ENCODE data around the gene FAM120A.

FAM120A gene

DNA sequence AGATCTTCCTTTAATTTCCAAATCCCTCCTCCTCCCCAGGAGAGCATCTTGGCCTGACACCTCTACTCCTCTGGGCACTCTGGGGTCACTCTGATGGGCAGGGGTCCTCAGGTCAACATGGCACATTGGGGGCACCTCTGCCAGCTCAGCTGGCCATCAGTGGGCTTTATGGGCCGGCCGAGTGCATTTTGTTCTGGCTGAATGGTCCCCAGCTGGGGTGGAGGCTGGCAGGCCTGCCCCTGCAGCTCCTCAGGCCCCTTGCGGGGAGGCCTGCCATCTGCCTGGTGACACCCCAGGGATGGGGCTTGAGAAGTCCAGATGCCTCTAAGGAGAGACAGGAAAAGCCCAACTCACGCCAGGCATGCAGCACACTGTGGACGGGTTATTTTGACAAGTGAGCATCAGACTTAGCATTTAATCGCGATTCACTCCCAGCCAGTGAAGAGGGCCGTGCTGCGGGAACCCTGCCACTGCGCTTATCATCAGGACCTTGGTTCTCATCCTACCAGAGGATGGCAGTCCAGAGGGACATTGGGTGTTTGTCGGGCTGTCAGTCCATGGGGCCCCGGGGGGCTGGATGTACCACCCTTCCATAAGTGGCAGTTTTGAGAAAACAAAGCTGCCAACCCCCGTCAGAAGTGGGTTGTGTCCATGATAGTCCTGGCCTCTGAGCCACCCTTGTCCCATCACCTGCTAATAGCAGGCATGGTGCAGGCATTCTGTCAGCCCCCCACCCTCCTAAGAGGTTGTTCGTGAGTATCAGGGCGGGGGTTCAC lies 146.6 kb downstream of the FAM120A start:
- DNase-seq, result no peak

DNA sequence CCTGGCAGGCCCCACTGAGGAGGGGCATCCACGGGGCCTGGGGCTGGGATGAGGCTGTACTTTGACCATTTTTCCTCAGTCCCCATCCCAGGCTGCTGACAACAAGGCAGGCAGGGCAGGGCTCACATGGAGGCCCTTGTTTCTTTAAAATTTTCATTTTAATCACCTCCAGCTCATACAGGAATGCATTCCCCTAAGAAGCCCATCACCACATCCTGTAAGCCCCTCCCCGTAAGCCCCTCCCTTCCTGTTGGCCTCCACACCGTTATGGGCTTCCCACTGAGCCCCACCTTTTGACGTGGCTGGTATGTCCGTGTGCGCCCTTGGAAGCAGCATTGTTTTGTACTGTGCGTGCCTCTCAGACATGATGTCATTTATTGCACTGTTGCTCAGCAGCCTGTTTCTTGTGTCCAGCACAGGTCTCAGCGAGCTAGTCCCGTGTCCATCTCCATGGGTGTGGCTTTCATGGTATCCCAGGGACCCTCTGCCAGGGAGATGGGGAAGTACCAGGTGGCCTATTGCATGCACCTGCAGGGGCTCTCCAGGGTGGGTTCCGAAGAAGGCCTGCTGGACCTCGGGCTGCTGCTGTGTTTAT lies 147.3 kb downstream of the FAM120A start:
- DNase-seq, result no peak

DNA sequence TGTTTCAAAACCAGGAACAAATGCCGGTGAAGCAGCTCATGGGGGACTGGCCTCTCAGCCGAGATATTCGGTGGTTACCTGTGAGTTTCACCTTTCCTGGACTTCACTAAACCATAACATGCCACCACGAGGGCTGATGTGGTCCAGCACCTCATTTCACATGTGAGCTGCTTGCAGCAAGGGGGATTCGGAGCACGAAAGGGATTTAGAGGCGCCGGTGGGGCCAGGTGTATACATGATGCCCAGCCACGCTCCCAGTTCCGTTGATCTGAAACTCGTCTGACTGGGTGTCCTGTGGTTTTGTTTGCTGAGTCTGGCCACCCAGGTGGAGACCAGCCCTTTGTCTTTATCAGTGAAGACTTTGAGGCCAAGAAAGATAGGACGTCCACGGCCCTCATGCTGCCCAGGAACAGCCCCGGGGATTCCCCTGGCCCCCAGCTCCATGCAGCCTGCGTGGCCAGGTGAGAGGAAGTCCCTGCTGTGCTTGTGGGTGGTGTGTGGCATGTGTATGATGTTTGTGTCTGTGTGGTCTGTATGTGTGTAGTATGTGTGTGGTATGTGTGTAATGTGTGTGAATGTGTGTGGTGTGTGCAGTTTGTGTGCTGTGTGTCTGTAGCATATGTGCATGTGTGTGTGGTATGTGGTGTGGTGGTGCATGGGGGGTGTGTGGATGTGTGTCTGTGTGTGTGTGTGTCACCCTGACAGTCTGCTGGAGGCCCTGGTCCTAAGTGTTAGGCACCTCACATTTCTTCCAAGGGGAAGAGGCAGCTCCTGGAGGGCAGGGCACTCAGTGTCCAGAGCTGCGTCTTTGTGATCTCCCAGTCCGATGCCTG lies 148.3 kb downstream of the FAM120A start:
- peak; percentile 63 for DNase-seq

DNA sequence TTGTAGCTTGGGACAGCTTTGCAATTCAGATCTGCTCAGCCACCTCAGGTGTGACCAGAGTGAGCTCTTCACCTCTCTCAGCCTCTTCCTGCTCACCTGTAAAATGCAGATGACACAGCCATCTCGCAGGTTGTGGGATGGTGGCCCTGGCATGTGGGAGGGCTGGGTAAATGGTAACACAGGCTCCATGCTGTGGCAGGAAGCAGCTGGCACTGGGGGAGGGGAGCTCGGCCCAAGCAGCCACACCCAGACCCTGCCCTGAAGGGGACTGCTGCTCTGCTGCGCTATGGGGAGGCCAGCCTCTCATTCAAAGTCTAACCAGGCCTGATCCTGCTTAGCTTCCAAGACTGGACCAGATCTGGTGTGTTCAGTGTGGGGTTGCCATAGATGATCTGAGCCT lies 149.0 kb downstream of the FAM120A start:
- peak; percentile 92 for DNase-seq

DNA sequence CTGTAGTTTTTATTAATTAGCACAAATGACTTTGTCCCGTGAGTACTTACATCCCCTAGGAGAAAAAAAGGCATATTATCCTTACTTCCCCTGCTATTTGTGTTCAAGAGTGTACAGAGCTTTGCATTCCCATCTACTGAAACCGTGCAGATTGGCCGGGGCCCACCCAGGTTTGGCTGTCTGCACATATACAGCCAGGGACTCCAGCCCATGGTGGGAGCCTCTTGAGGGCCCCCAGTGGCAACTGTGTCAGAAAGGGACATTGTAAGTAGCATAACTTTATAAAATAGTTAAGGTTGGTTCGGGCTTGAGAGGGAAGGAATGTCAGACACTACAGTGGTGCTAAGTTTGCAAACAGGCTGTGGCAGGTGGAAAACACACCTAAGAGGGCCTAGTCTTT lies 149.6 kb downstream of the FAM120A start:
- DNase-seq, result no peak

DNA sequence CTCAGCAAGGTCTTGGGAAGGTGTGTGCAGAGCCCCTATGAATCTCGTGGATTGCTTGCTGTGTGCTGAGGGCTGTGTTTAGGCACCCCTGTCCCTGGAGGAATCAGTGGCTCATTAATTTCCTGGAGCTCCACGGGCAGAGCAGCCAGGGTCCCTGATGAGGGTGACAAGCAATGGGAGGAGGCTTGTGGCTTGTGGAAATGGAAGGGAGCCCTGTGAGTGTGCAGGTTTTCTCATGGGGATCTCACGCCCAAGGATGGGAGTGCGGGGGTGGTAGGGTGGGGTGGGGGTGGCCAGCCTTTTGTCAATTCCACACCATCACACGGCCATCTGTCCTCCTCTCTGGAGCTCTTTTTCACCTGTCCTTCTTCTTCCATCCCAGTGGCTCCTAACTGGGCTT lies 150.2 kb downstream of the FAM120A start:
- DNase-seq, result no peak

DNA sequence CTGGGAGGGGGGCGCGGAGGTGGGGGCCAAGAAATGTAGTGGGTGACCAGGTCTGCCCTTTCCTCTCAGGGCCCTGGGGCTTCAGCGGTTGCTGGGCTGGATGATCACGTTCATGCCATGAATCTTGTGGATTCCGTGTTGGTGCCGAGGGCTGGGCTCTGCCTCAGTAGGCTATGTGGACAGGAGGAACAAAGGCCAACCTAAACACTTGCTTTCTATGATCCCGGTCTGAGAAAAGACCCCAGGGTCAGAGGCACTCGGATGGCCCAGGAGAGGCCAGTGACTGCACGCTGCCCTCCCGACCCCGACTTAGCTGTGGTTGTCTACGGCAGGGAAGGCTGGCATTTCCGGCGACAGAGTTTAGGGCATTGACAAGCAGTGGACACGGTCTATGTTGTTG lies 151.5 kb downstream of the FAM120A start:
- DNase-seq, result no peak

DNA sequence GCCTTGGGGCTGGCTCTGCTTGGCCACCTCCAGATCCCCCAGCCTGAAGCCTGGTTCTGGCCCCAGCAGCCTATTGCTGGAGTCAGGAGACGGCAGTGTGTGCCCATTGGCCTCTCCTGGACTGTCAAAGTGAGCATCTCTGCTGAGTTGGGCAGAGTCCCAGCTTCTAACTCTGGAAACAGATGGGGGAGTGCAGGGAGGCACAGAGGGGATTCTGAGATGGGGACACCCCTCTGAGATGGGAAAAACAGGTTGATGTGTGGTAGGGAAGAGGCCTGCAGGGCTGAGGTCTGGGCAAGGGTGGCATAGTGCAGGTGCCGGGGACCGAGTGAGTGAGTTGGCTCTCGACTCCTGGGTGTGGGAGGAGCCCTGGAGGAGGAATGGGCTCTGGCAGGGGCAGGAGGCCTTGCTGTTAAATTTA lies 152.4 kb downstream of the FAM120A start:
- DNase-seq, result no peak

DNA sequence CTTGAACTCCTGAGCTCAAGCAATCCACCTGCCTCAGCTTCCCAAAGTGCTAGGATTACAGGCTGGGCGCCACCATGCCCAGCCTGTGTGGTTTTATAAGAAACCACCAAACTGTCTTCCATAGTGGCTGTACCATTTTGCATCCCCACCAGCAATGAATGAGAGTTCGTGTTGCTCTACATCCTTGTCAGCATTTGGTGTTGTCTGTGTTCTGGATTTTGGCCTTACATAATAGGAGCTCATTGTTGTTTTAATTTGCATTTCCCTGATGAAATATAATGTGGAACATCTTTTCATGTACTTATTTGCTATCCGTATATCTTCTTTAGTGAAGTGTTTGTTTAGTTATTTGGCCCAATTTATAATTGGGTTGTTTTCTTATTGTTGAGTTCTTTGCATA lies 154.7 kb downstream of the FAM120A start:
- no peak for DNase-seq

DNA sequence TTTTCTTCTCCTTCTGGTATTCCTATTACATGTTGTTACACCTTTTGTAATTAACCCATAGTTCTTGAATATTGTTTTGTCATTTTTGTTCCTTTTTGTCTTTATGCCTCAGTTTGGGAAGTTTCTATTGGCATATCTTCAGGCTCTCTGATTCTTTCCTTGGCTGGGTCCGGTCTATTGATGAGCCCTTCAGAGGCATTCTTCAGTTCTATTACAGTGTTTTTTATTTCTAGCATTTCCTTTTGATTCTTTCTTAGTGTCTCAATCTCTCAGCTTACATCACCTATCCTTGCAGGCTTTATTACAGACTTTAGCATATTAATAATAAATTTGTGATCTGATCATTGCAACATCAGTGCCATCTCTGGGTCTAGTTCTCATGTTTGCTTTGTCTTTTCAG lies 158.7 kb downstream of the FAM120A start:
- DNase-seq, result no peak

DNA sequence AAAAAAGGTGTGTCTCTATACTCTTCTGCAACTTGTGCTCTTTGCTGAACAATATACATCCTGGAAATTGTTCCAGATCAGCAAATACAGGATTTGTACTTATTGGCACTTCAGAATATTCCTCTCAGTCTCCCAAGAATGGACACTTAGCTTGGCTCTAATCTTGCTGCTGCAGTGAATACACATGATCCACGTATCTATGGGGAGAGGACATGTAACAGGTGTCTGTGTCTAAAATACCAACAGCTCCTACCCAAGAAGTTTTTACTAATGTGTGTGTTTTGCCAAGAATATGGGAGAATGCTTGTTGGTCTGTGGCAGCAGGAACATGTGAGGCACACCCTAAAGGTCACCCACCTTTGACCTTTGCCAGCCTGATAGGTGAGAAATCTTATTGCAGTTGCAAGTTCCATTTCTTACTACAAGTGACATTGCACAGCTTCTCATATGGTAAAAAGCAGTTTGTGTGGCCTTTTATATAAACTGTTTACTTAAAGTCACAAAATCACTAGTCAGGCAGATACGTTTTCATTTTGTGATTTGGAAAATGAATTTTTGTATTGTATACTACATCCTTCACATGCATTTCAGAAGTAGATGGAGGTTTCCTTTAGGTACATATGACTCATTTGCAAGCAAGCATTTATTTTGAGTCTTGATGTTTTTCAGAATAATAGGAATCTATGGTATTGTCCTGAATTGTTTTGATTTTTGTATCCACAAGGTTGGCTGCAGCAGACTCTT lies 160.7 kb downstream of the FAM120A start:
- no peak for DNase-seq

DNA sequence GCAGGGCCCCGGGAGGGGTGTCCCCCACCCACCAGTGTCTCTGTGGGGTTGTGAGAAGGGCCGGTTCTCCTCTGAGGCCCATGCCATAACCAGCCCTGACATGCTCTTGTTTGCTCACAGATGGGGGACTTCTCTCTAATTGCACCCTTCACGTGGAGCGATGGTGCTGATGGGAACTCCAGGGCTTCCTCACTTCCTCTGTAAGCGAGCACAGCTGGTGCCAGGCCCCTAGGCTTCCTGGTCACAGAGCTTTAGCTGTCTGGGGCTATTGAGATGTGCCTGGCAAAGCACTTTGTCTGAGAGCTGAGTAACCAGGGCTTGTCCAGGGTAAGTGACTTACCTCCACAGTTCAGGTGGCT lies 161.3 kb downstream of the FAM120A start:
- DNase-seq, result peak; percentile 90

DNA sequence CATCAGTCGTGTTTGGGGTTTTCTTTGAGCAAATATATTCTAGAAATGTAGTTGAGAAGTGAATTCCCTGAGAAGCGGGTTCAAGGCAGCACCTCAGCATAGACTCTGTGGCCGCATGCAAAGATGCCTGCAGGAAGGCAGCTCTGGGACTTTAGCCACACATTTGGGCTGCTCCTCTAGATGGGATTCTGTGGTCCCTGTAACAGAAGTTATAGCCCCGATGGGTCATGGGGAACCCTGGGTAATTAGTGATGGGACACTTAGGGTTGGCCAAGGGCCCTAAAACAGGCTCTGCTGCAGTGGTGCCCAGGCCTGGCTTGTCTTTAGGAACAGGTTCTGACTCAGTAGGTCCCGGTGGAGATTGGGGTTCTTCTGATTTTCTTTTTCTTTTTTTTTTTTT lies 161.7 kb downstream of the FAM120A start:
- no peak for DNase-seq

DNA sequence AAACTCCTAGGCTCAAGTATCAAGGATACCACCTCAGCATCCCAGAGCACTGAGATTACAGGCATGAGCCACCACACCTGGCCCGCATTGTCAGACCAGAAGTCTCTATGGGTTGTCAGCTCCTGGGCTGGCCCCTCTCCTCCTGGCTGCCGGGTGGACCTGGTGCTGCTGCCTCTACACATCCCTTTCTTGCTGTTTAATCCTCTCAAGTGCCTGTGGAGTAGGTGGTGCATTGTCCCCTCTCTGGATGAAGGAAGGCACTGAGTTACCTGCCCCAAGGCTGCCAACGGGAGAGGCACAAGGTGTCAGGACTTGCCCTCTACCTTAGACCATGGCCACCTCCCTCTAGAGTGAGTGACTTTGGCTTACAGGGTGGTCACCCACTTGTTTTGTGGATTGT lies 162.3 kb downstream of the FAM120A start:
- DNase-seq, result no peak

DNA sequence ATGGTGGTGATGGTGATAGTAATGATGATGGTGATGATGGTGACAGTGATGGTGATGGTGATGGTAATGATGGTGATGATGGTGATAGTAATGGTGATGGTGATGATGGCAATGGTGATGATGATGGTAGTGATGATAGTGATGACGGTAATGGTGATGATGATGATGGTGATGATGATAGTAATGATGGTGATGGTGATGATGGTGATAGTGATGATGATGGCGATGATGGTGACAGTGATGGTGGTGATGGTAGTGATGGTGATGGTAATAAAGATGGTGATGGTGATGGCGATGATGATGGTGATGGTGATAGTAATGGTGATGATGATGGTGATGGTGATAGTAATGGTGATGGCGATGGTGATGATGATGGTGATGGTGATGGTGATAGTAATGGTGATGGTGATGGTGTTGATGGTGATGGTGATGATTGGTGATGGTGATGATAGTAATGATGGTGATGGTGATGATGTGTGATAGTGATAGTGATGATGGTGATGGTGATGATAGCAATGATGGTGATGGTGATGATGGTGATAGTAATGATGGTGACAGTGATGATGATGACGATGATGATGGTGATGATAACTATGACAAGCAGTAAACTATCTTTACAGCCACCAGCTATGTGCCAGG lies 163.5 kb downstream of the FAM120A start:
- no peak for DNase-seq
